K562 (cell line): ENCODE data around the gene TGFBR3L. TPM values are rescaled to one million over a fixed set of nuclear protein-coding genes. Genes with fewer than 3 reads are reported as not detected.

Source experiments
- ATAC-seq: fragments of 200-7000 bp; cut with Tn5 transposase; 3 replicates; pipeline ENCODE4 v1.9.1; 2020; ENCODE audit warnings: moderate library complexity
- BruUV-seq: library from RNA; stranded (reverse); fragments of 400-500 nt; replicated peaks from 2 replicates; lab custom pipeline; 2021; lab: Mats Ljungman, UMichigan
- CTCF ChIA-PET: fragments of 300-600 bp; formaldehyde crosslinking; extraction: SDS; loops from one replicate; lab custom pipeline; 2021; ENCODE audit warnings: low intra/inter-chr PET ratio; lab: Yijun Ruan, JAX
- POLR2A ChIA-PET: fragments of 300-600, 350-650 bp; sonication (Branson Sonifier 250); formaldehyde crosslinking; extraction: SDS; loops from one replicate; lab custom pipeline; 2021; ENCODE audit warnings: antibody characterized with exemption, inconsistent platforms; lab: Yijun Ruan, JAX
- DNase-seq, 4 experiments: peaks; one replicate each; pipeline versions ENCODE4 v3.0.0 to v3.0.0-alpha.2; 2011 to 2018; ENCODE audit warnings: low spot score in 3 of 4, mixed read lengths in 3 of 4; ENCODE audit errors: extremely low read depth in 1 of 4
- FAIRE-seq: peaks from 2 replicates; lab custom pipeline; 2011; peaks lifted over from hg19 to GRCh38; lab: Jason Lieb, UNC
- H2AFZ ChIP-seq: 2 replicates; pipeline ENCODE4 v1.6.0; 2011; ENCODE audit warnings: low read depth, low read length, control low read depth, inconsistent platforms
- H3K27ac ChIP-seq: fragments of 200-600 bp; 3 replicates; pipeline ENCODE4 v1.8.0; 2011; ENCODE audit warnings: low read depth, mild to moderate bottlenecking, control low read depth, inconsistent platforms, low read length, moderate library complexity, mixed read lengths; ENCODE audit errors: extremely low read depth
- H3K27me3 ChIP-seq, 2 experiments: fragments of 300-600 bp in 1 of 2; 2 replicates in 1 of 2; 3 replicates in 1 of 2; pipeline versions ENCODE4 v1.6.0 to v1.8.0; 2011; ENCODE audit warnings: inconsistent platforms in 2 of 2, low read length in 2 of 2, mild to moderate bottlenecking in 1 of 2, mixed read lengths in 1 of 2, moderate library complexity in 1 of 2; ENCODE audit not compliant: control insufficient read depth in 2 of 2, insufficient read depth in 2 of 2
- H3K36me3 ChIP-seq: fragments of 300-600 bp; 3 replicates; pipeline ENCODE4 v1.8.0; 2011; ENCODE audit warnings: mild to moderate bottlenecking, low read length, inconsistent platforms; ENCODE audit not compliant: control insufficient read depth, insufficient read depth
- H3K4me1 ChIP-seq, 2 experiments: fragments of 200-600 bp in 1 of 2; replicated peaks in 1 of 2; 2 replicates in 1 of 2; 3 replicates in 1 of 2; pipeline versions ENCODE4 v1.5.1 to v1.8.0; 2011; ENCODE audit warnings: inconsistent platforms in 2 of 2, low read length in 2 of 2, mild to moderate bottlenecking in 1 of 2, mixed read lengths in 1 of 2, moderate library complexity in 1 of 2; ENCODE audit not compliant: control insufficient read depth in 2 of 2, insufficient read depth in 2 of 2
- H3K4me2 ChIP-seq: 2 replicates; pipeline ENCODE4 v1.6.1; 2011; ENCODE audit warnings: low read length, control low read depth, inconsistent platforms, mixed read lengths; ENCODE audit not compliant: insufficient read depth
- H3K4me3 ChIP-seq: fragments of 200-600 bp; sonication (generic), shearing (Covaris generic); 2 replicates; pipeline ENCODE4 v1.5.1; 2016; ENCODE audit warnings: control low read depth, inconsistent platforms
- H3K79me2 ChIP-seq: fragments of 200-600 bp; 3 replicates; pipeline ENCODE4 v1.8.0; 2011; ENCODE audit warnings: low read length, inconsistent platforms; ENCODE audit not compliant: control insufficient read depth, insufficient read depth
- H3K9ac ChIP-seq, 2 experiments: 2 replicates each; pipeline versions ENCODE4 v1.6.0 to v1.6.1; 2011; ENCODE audit warnings: low read depth in 2 of 2, low read length in 2 of 2, control low read depth in 1 of 2, inconsistent platforms in 1 of 2, mild to moderate bottlenecking in 1 of 2, mixed read lengths in 1 of 2; ENCODE audit not compliant: insufficient read depth in 1 of 2
- H3K9me1 ChIP-seq: one replicate; pipeline ENCODE4 v1.6.0; 2011; ENCODE audit warnings: inconsistent platforms, mild to moderate bottlenecking, low read length, moderate library complexity; ENCODE audit not compliant: control insufficient read depth, insufficient read depth
- H3K9me3 ChIP-seq: replicated peaks from 2 replicates; pipeline ENCODE4 v1.5.1; 2011; ENCODE audit warnings: low read depth, low read length, inconsistent platforms; ENCODE audit not compliant: control insufficient read depth, insufficient read depth
- H4K20me1 ChIP-seq: replicated peaks from 2 replicates; pipeline ENCODE4 v1.6.1; 2011; ENCODE audit warnings: low read length, inconsistent platforms, mixed read lengths; ENCODE audit not compliant: control insufficient read depth, insufficient read depth
- CBX5 ChIP-seq: IDR thresholded peaks from 2 replicates; pipeline ENCODE4 v1.6.1; 2014; ENCODE audit warnings: low read depth, borderline replicate concordance
- HES1 ChIP-seq: fragments of 450-650 bp; IDR thresholded peaks from 2 replicates; pipeline ENCODE4 v1.6.1; 2016; ENCODE audit warnings: low read depth, mild to moderate bottlenecking, moderate library complexity
- POLR2G ChIP-seq: fragments of 200-400 bp; formaldehyde crosslinking; IDR thresholded peaks from 2 replicates; pipeline ENCODE4 v1.6.1; 2017; ENCODE audit warnings: low read depth, mild to moderate bottlenecking, antibody characterized with exemption, low read length, moderate library complexity
- RBFOX2 ChIP-seq: fragments of 200-400 bp; formaldehyde crosslinking; IDR thresholded peaks from 2 replicates; pipeline ENCODE4 v1.6.1; 2017; ENCODE audit warnings: low read depth, mild to moderate bottlenecking, low read length, moderate library complexity
- SIRT6 ChIP-seq: IDR thresholded peaks from one replicate; pipeline ENCODE4 v1.6.1; 2012; ENCODE audit warnings: low read depth, mild to moderate bottlenecking, control low read depth, inconsistent platforms, low read length, moderate library complexity
- ZNF407 ChIP-seq: fragments of 450-650 bp; IDR thresholded peaks from 2 replicates; pipeline ENCODE4 v1.6.1; 2016; ENCODE audit warnings: low read depth
- WGBS: fragments of 100-300 bp; shearing (Covaris generic); methylation state at CpG from one replicate; pipeline ENCODE4 v1.1.6; 2016; ENCODE audit warnings: low coverage, mixed read lengths; ENCODE audit not compliant: insufficient coverage; ENCODE audit errors: missing lambda C conversion rate; 5-methylcytosine and 5-hydroxymethylcytosine counted together
- in situ Hi-C: fragments of 300-500 bp; cut with MboI; formaldehyde crosslinking; loops from 4 replicates; pipeline ENCODE4 v1.15.0; 2018; ENCODE audit warnings: inconsistent platforms, mixed read lengths
- intact Hi-C: fragments of 100-400 bp; cut with micrococcal nuclease; formaldehyde crosslinking; loops from 2 replicates; pipeline ENCODE4 v1.14.2; 2022
- polyA plus RNA-seq, 8 experiments: library from polyadenylated mRNA; depleted of rRNA in 4 of 8; stranded (reverse) in 5 of 8; unstranded in 3 of 8; fragments of >200 nt; fragmentation: Nextera tagmentation in 2 of 8; fragmentation: Illumina TruSeq in 1 of 8; extraction: Ambion mirVana in 2 of 8; extraction: Trizol in 1 of 8; gene quantifications; 2 replicates each; pipeline versions ENCODE4 v1.2.1 to v1.2.3, GENCODE V29; 2011 to 2014; ENCODE audit warnings: inconsistent platforms in 1 of 8, missing spikeins in 1 of 8
- total RNA-seq, 7 experiments: library from RNA; depleted of rRNA in 6 of 7; stranded (reverse); fragments of >200 nt in 6 of 7; fragmentation: Illumina TruSeq in 2 of 7; extraction: Trizol in 2 of 7; gene quantifications; 2 replicates each; pipeline versions ENCODE4 v1.2.1 to v1.2.3, GENCODE V29; 2011 to 2021; ENCODE audit warnings: low replicate concordance in 1 of 7

The TGFBR3L gene
- total and polyA plus RNA-seq, 9 of the 15 experiments (the other 6 are each of a cell fraction or from before 2014, with no cell fraction given), result not detected

- 91% methylated on average over 17 of the region's 36 CpGs for WGBS
- Histone ChIP-seq H3K9ac (no peak overlapping the region), H4K20me1 (peaks cover 21% of the 10 kb centered on the region), H3K4me3 (no peak overlapping the region), H3K27me3 (no peaks in the 10 kb centered on the region), H3K9me3 (no peaks in the 10 kb centered on the region), H3K79me2 (peaks cover 2% of the 10 kb centered on the region; the same call in 1 of the 3 replicates), H2AFZ (no peak overlapping the region), H3K4me2 (no peak overlapping the region), H3K9me1 (no peaks in the 10 kb centered on the region)
- no TSS peak for BruUV-seq
- POLR2A ChIA-PET, result interaction anchor here (0.6 to 3.3 kb wide), 3 partner anchors 9 to 338 kb away, joined by 3 to 27 read pairs (median 5); partner anchors contain the start of gene TIMM44
- in situ Hi-C loops, result no loop called here
- CTCF ChIA-PET, result no interaction called here
- no peak for FAIRE-seq
- TF ChIP-seq CBX5 (no peak), POLR2G (peak; percentile 44), RBFOX2 (peak; percentile 49; the same call in 1 of the 2 replicates), SIRT6 (no peak), HES1 (no peak), ZNF407 (no peak)
- TF ChIP-seq, all 486 proteins: peak for 2
- DNase-seq, result no peak
- intact Hi-C loops, result no loop called here
- peaks cover 84% of the 10 kb centered on the region; the same call in 2 of the 3 replicates for H3K36me3 ChIP-seq
- H3K27ac ChIP-seq, result no peak overlapping the region
- H3K4me1 ChIP-seq, result peaks cover 7 to 63% of the 10 kb centered on the region in 2 experiments
- ATAC-seq, result no peak
These were observed 16.8 kb downstream of the TGFBR3L start for GRCh38 chr19:7931221-7932061.
